KG1 (cell line): ENCODE data around the gene BICDL2.

Experiments
- DNase-seq: peaks from one replicate; lab custom pipeline; 2025; lab: John Stamatoyannopoulos, UW

Gene BICDL2

DNA sequence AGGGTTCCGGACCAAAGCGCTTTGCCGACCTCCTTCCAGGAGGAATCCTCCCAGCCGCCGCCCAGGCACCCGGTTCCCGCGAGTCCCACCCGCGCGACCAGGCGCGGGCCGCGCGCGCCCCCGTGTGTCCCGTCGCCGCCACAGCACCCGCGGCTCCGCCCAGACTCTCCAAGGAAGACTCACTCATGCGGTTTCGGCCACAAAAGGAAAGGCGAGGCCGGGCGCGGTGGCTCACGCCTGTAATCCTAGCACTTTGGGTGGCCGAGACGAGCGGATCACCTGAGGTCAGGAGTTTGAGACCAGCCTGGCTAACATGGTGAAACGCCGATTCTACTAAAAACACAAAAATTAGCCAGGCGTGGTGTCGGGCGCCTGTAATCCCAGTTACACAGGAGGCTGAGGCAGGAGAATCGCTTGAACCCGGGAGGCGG is 53.0 kb downstream of the BICDL2 start:
- DNase-seq = peak; percentile 24

DNA sequence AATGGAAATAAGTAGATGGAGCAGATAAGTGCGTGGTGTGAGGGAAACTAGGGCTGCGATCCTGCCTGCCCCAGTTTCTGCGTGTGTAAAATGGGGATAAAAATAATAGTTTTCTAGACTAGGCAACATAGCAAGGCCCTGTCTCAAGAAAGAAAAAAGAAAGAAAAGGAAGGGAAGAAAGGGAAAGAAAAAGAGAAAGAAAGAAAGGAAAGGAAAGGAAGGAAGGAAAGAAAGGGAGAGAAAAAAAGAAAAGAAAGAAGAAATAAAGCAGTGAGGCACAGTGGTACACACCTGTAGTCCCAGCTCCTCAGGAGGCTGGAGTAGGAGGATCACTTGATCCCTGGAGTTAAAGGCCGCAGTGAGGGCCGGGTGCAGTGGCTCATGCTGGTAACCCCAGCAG is 54.3 kb downstream of the BICDL2 start:
- no peak for DNase-seq

DNA sequence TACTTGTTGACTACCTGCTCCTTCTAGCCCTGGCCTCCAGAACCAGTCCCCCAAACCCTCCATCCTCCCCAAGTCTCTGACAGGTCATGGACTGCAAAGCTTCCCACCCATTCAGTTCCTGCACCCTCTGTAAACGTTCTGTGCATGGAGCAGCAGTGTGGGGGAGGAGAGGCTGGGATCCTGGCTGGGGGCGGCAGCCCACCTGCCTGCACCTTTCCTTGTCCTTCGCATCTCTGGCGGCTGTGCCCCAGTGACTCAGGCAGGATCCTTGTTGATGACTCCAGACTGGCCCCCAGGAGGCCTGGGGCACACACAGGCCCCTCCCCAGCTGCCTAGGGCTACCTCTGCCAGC is 54.9 kb downstream of the BICDL2 start:
- DNase-seq = no peak

- no peak for DNase-seq
Measured at GRCh38 chr16:2981177-2981898, 55.4 kb downstream of the BICDL2 start.

DNA sequence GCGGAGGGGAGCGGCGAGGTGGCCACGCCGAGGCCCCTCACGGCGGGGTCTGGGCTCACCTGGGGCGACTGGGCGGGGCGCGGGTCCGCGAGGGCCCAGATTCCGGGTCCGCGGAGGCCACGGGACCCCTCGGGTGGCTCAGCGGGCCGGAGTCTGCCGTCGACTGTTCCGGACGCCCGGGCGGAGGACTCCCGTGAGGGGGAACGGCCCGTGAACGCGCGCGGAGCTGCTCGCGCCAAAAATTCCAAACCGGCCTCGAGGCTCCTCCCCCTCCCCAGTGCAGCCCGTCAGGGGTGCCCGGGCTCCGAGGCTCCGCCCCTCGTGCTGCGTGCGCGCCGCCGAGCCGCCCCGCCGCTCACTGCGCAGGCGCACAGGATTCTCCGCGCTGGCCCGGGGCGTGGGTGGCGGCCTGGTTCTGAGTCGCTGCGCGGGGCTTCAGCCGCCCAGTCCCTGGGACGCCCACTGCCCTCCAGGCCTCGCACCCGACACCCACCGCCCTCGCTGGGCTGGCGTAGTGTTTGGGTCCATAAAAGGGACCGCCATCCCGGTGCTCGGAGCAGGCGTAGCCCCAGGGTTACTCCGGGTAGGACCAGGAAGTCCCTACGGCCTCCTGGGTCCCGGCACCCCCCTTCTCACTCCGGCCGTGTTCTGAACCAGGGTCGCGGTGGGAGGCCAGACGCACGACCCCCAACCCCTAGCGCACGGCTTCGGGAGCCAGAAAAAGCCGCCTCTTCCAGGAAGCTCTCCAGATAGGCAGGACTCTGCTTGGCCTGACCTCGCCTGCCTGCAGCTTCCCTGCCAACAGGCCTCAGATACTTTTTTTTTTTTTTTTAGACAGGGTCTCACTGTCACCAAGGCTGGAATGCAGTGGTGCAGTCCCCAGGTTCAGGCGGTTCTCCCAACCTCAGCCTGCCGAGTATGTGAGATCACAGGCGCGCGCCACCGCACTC is 56.2 kb downstream of the BICDL2 start, which contains the start of gene PKMYT1:
TSS of gene PKMYT1 (minus strand) at position 220 of the 950 bp plus-strand sequence. CDS start 789 bp downstream, outside the sequence.
- DNase-seq = peak; percentile 86

DNA sequence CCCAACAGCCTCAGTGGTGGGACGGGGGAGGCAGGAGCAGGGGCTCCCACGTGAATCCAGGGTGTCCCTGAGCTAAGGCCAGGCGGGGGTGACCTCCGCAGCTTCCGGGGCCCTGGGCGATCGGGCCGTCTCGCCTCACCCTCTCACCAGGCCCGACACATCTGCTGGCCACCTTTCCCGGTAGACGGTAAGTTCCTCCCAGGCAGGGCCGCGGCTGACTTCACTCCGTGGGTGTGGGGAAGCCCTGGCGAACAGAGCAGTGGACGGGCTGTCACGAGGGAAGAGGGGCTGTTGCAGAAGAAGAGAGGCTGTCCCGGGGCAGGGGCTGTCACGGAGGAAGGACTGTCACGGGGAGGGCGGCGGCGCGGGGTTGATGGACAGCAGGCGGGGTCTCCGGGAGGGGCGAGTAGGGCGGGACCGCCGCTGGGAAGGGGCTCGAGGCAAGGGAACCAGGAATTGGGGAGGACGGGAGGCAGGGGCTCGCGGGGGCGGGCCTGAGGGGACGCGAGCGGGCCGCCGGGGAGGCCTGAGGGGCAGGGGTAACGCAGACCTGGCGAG is 57.0 kb downstream of the BICDL2 start:
- DNase-seq = no peak
